HG03103 (cell line): ENCODE data around the gene ACSM5.

Experiments used
- ATAC-seq: cut with Tn5 transposase; IDR thresholded peaks from one replicate; pipeline ENCODE4 v1.9.1; 2021; ENCODE audit warnings: low read depth; ENCODE audit not compliant: unreplicated experiment

ACSM5 gene

GRCh38 chr16:20409398-20410120 lies at the start of gene ACSM5:
TSS of gene ACSM5 (plus strand) at chr16:20409534. CDS start at chr16:20411485, 1,951 bp downstream.
- ATAC-seq, result peak; percentile 38

GRCh38 chr16:20359997-20360396 lies 49.3 kb upstream of the ACSM5 start:
- no peak for ATAC-seq

GRCh38 chr16:20363191-20363590 lies 46.1 kb upstream of the ACSM5 start:
- no peak for ATAC-seq

- ATAC-seq, result no peak
These were observed 45.3 kb upstream of the ACSM5 start for GRCh38 chr16:20364051-20364450.

- no peak for ATAC-seq
These were observed 39.8 kb upstream of the ACSM5 start for GRCh38 chr16:20369452-20370054.

- ATAC-seq, result no peak
These were observed 36.6 kb upstream of the ACSM5 start for GRCh38 chr16:20372701-20373100.

- no peak for ATAC-seq
These were observed 32.2 kb upstream of the ACSM5 start for GRCh38 chr16:20377181-20377580.

- ATAC-seq, result no peak
These were observed 28.6 kb upstream of the ACSM5 start for GRCh38 chr16:20380782-20381181.

- ATAC-seq, result no peak
These were observed 27.0 kb upstream of the ACSM5 start for GRCh38 chr16:20382202-20382948.

- ATAC-seq, result no peak
These were observed 26.0 kb upstream of the ACSM5 start for GRCh38 chr16:20383106-20384029.

- ATAC-seq, result no peak
These were observed 23.2 kb upstream of the ACSM5 start for GRCh38 chr16:20385844-20386832.

- ATAC-seq, result no peak
These were observed 21.4 kb upstream of the ACSM5 start for GRCh38 chr16:20387978-20388377.

- ATAC-seq, result no peak
These were observed 20.5 kb upstream of the ACSM5 start for GRCh38 chr16:20388854-20389253.

- no peak for ATAC-seq
These were observed 18.3 kb upstream of the ACSM5 start for GRCh38 chr16:20391045-20391444.

- no peak for ATAC-seq
These were observed 15.3 kb upstream of the ACSM5 start for GRCh38 chr16:20393801-20394577.

GRCh38 chr16:20395946-20396345 lies 13.4 kb upstream of the ACSM5 start:
- ATAC-seq, result no peak

GRCh38 chr16:20396846-20397467 lies 12.4 kb upstream of the ACSM5 start:
- no peak for ATAC-seq

GRCh38 chr16:20397468-20398074 lies 11.8 kb upstream of the ACSM5 start:
- no peak for ATAC-seq
